ENCODE data around the gene REXO5. TPM values are rescaled to one million over a fixed set of nuclear protein-coding genes. Genes with fewer than 3 reads are reported as not detected.

The REXO5 gene
- total and polyA plus RNA-seq, 9 of the 15 experiments (the other 6 are each of a cell fraction or from before 2014, with no cell fraction given) = 10.5 to 45.1 (median 25.4) TPM

DNA sequence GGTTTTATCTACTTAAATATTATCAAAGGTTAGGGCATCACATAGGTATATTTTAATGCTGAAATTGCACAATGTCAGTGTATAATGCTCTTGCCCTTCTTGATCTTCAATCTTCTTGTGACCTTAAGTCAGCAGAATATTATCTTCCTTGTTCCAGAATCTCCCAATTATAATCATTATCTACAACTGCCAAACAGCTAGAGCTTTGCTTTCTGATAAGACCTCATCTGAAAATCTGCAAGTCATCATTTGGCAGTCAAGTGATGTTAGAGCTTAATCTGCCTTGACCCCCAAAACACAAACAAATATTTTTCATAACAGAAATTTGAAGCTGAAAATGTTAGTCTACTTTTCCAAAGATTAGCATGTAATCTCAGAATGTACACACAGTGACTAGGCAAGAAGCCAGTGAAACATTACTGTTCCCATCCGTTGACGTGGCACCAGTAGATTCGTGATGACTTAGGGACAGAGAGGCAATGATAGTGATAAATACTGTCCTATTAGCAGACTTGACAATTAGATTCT is 19.8 kb downstream of the REXO5 start (continued):
- TF ChIP-seq, protein P1, sequence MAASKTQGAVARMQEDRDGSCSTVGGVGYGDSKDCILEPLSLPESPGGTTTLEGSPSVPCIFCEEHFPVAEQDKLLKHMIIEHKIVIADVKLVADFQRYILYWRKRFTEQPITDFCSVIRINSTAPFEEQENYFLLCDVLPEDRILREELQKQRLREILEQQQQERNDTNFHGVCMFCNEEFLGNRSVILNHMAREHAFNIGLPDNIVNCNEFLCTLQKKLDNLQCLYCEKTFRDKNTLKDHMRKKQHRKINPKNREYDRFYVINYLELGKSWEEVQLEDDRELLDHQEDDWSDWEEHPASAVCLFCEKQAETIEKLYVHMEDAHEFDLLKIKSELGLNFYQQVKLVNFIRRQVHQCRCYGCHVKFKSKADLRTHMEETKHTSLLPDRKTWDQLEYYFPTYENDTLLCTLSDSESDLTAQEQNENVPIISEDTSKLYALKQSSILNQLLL (CRISPR knock-in tag; IDR thresholded peaks at IDR 0.05; ENCODE audit: borderline replicate concordance) = no peak
- TF ChIP-seq, protein P2, sequence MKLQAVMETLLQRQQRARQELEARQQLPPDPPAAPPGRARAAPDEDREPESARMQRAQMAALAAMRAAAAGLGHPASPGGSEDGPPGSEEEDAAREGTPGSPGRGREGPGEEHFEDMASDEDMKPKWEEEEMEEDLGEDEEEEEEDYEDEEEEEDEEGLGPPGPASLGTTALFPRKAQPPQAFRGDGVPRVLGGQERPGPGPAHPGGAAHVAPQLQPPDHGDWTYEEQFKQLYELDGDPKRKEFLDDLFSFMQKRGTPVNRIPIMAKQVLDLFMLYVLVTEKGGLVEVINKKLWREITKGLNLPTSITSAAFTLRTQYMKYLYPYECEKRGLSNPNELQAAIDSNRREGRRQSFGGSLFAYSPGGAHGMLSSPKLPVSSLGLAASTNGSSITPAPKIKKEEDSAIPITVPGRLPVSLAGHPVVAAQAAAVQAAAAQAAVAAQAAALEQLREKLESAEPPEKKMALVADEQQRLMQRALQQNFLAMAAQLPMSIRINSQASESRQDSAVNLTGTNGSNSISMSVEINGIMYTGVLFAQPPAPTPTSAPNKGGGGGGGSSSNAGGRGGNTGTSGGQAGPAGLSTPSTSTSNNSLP (IDR thresholded peaks at IDR 0.05; ENCODE audit: borderline replicate concordance, low read depth, low read length) = peak; percentile 46; the same call in 1 of the 2 replicates
- peak; percentile 91 for TF ChIP-seq FOXM1 (IDR thresholded peaks at IDR 0.05; ENCODE audit: low read depth)
- no peak for TF ChIP-seq FOXM1 (CRISPR knock-in tag; IDR thresholded peaks at IDR 0.05; ENCODE audit: low read depth)
- peak; percentile 22; the same call in 1 of the 2 replicates for TF ChIP-seq CC2D1A (IDR thresholded peaks at IDR 0.05)
- peak; percentile 33; the same call in 1 of the 2 replicates for TF ChIP-seq ZEB2 (IDR thresholded peaks at IDR 0.05)
- TF ChIP-seq, protein P3, sequence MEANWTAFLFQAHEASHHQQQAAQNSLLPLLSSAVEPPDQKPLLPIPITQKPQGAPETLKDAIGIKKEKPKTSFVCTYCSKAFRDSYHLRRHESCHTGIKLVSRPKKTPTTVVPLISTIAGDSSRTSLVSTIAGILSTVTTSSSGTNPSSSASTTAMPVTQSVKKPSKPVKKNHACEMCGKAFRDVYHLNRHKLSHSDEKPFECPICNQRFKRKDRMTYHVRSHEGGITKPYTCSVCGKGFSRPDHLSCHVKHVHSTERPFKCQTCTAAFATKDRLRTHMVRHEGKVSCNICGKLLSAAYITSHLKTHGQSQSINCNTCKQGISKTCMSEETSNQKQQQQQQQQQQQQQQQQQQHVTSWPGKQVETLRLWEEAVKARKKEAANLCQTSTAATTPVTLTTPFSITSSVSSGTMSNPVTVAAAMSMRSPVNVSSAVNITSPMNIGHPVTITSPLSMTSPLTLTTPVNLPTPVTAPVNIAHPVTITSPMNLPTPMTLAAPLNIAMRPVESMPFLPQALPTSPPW (CRISPR knock-in tag; IDR thresholded peaks at IDR 0.05) = peak; percentile 70; the same call in 1 of the 2 replicates
- TF ChIP-seq GATA2 (CRISPR knock-in tag; IDR thresholded peaks at IDR 0.05) = no peak
- TF ChIP-seq WHSC1 (IDR thresholded peaks at IDR 0.05; ENCODE audit: low read length) = no peak
- peak; percentile 85 for TF ChIP-seq MTA2 (IDR thresholded peaks at IDR 0.05; ENCODE audit: low read depth)
- TF ChIP-seq ZNF174 (CRISPR knock-in tag; IDR thresholded peaks at IDR 0.05) = no peak
- TF ChIP-seq LEF1 (IDR thresholded peaks at IDR 0.05) = peak; percentile 63; the same call in 1 of the 2 replicates
- TF ChIP-seq MBD2 (IDR thresholded peaks at IDR 0.05; ENCODE audit: borderline replicate concordance, low read depth) = peak; percentile 19; the same call in 1 of the 2 replicates
- peak; percentile 91 for TF ChIP-seq TAL1 (IDR thresholded peaks at IDR 0.05)
- peak in 1 of 2 experiments; percentile 92; a peak in 2 of 4 replicates for TF ChIP-seq HDAC1 (IDR thresholded peaks at IDR 0.05)
- peak; percentile 72 for TF ChIP-seq MEIS2 (IDR thresholded peaks at IDR 0.05; ENCODE audit: partially characterized antibody)
- TF ChIP-seq, protein P4, sequence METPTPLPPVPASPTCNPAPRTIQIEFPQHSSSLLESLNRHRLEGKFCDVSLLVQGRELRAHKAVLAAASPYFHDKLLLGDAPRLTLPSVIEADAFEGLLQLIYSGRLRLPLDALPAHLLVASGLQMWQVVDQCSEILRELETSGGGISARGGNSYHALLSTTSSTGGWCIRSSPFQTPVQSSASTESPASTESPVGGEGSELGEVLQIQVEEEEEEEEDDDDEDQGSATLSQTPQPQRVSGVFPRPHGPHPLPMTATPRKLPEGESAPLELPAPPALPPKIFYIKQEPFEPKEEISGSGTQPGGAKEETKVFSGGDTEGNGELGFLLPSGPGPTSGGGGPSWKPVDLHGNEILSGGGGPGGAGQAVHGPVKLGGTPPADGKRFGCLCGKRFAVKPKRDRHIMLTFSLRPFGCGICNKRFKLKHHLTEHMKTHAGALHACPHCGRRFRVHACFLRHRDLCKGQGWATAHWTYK (CRISPR knock-in tag; IDR thresholded peaks at IDR 0.05) = peak; percentile 87; the same call in 1 of the 2 replicates
- TF ChIP-seq, protein P5, sequence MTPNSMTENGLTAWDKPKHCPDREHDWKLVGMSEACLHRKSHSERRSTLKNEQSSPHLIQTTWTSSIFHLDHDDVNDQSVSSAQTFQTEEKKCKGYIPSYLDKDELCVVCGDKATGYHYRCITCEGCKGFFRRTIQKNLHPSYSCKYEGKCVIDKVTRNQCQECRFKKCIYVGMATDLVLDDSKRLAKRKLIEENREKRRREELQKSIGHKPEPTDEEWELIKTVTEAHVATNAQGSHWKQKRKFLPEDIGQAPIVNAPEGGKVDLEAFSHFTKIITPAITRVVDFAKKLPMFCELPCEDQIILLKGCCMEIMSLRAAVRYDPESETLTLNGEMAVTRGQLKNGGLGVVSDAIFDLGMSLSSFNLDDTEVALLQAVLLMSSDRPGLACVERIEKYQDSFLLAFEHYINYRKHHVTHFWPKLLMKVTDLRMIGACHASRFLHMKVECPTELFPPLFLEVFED (CRISPR knock-in tag; conservative IDR thresholded peaks at IDR 0.05) = peak; percentile 67; the same call in 1 of the 2 replicates
- peak; percentile 87 for TF ChIP-seq NCOR1 (IDR thresholded peaks at IDR 0.05)
- no peak for TF ChIP-seq TSC22D4 (tag; IDR thresholded peaks at IDR 0.05)
- TF ChIP-seq ZNF41 (CRISPR knock-in tag; conservative IDR thresholded peaks at IDR 0.05) = 0 out of 2 replicates have a peak, but pooled peaks have one; percentile 54
- peak in 1 of 2 experiments; percentile 84; a peak in 1 of 4 replicates for TF ChIP-seq TBL1XR1 (IDR thresholded peaks at IDR 0.05; ENCODE audit: low read length in 2 of 2)
- TF ChIP-seq ZNF24 (IDR thresholded peaks at IDR 0.05) = no peak
- no peak for TF ChIP-seq MCM3 (IDR thresholded peaks at IDR 0.05)
